K562 (cell line): ENCODE measurements around the gene SMG5.

Experiments
- CEBPB ChIP-seq: fragments of 450-650 bp; IDR thresholded peaks from 2 replicates; pipeline ENCODE4 v1.6.1; 2016; ENCODE audit warnings: missing genetic modification characterization, missing compliant biosample characterization
- CTCF ChIP-seq, 3 experiments: IDR thresholded peaks in 2 of 3; conservative IDR thresholded peaks in 1 of 3; 2 replicates each; pipeline ENCODE4 v1.5.1; 2011 to 2012; ENCODE audit warnings: low read length in 3 of 3, mild to moderate bottlenecking in 3 of 3, control low read depth in 2 of 3, improper control_type of control experiment in 1 of 3, inconsistent platforms in 1 of 3, low read depth in 1 of 3, mixed read lengths in 1 of 3, moderate library complexity in 1 of 3; ENCODE audit not compliant: insufficient read depth in 2 of 3
- DDX20 ChIP-seq: fragments of 450-650 bp; IDR thresholded peaks from 2 replicates; pipeline ENCODE4 v1.6.1; 2016; ENCODE audit warnings: missing genetic modification characterization, low read depth, mild to moderate bottlenecking, missing compliant biosample characterization, moderate library complexity
- DEAF1 ChIP-seq: fragments of 450-650 bp; formaldehyde crosslinking; IDR thresholded peaks from 2 replicates; pipeline ENCODE4 v1.4.0; 2020; ENCODE audit warnings: mild to moderate bottlenecking, moderate library complexity
- HDAC2 ChIP-seq: fragments of 450-650 bp; IDR thresholded peaks from 2 replicates; pipeline ENCODE4 v1.6.1; 2016; ENCODE audit warnings: mild to moderate bottlenecking
- MYC ChIP-seq, 2 experiments: fragments of 250-450 bp in 1 of 2; sonication (Bioruptor Pico) in 1 of 2; IDR thresholded peaks; 2 replicates each; pipeline versions ENCODE4 v1.5.1 to v1.6.1; 2012 to 2021; ENCODE audit warnings: low read depth in 2 of 2, borderline replicate concordance in 1 of 2, improper control_type of control experiment in 1 of 2, low read length in 1 of 2, mild to moderate bottlenecking in 1 of 2, moderate library complexity in 1 of 2
- POLR2A ChIP-seq: fragments of 450-650 bp; conservative IDR thresholded peaks from 2 replicates; pipeline ENCODE4 v1.6.1; 2016
- TOE1 ChIP-seq, 2 experiments: fragments of 450-650 bp in 1 of 2; sonication (generic) in 1 of 2; formaldehyde crosslinking in 1 of 2; IDR thresholded peaks; 2 replicates each; pipeline versions ENCODE4 v1.7.1 to v1.8.0; 2016 to 2022; ENCODE audit warnings: borderline replicate concordance in 2 of 2, mild to moderate bottlenecking in 2 of 2, antibody characterized with exemption in 1 of 2, inconsistent platforms in 1 of 2, low read depth in 1 of 2, missing genetic modification reagents in 1 of 2, moderate library complexity in 1 of 2
- ZBTB8A ChIP-seq: fragments of 450-650 bp; IDR thresholded peaks from 2 replicates; pipeline ENCODE4 v1.6.1; 2018; ENCODE audit warnings: mild to moderate bottlenecking, moderate library complexity; ENCODE audit not compliant: partially characterized antibody
- ZC3H11A ChIP-seq: IDR thresholded peaks from 2 replicates; pipeline ENCODE4 v1.6.1; 2012; ENCODE audit warnings: low read depth, low read length, improper control_type of control experiment
- ZHX1 ChIP-seq: fragments of 150-350 bp; conservative IDR thresholded peaks from 2 replicates; pipeline ENCODE4 v1.6.1; 2014; ENCODE audit warnings: low read length
- ZNF124 ChIP-seq: sonication (generic); formaldehyde crosslinking; IDR thresholded peaks from 2 replicates; pipeline ENCODE4 v1.8.1; 2022; ENCODE audit warnings: missing genetic modification reagents
- ZNF316 ChIP-seq: fragments of 450-650 bp; IDR thresholded peaks from 2 replicates; pipeline ENCODE4 v1.6.1; 2016

GRCh38 chr1:156284757-156285156 is 2.1 kb upstream of the SMG5 start:
- no peak for TF ChIP-seq MYC (IDR thresholded peaks at IDR 0.05; ENCODE audit: low read depth, low read length)
- no peak for TF ChIP-seq MYC (CRISPR knock-in tag; IDR thresholded peaks at IDR 0.05; ENCODE audit: borderline replicate concordance, low read depth)
- no peak for TF ChIP-seq DEAF1 (CRISPR knock-in tag)
- TF ChIP-seq CTCF (IDR thresholded peaks at IDR 0.05 in 2 of 3, conservative IDR thresholded peaks at IDR 0.05 in 1 of 3; ENCODE audit: insufficient read depth in 2 of 3, low read depth in 1 of 3, low read length in 3 of 3), result no peak
- TF ChIP-seq CEBPB (tag), result no peak
- no peak for TF ChIP-seq POLR2A
- no peak for TF ChIP-seq HDAC2
- TF ChIP-seq ZNF316, result no peak
- TF ChIP-seq TOE1 (IDR thresholded peaks at IDR 0.05; ENCODE audit: borderline replicate concordance), result no peak
- no peak for TF ChIP-seq TOE1 (CRISPR knock-in tag; IDR thresholded peaks at IDR 0.05; ENCODE audit: borderline replicate concordance, low read depth)
- no peak for TF ChIP-seq ZBTB8A
- no peak for TF ChIP-seq DDX20 (tag)
- no peak for TF ChIP-seq ZC3H11A
- no peak for TF ChIP-seq ZHX1
- TF ChIP-seq ZNF124 (CRISPR knock-in tag), result no peak
